Measurements from ENCODE around the gene VWA5B1.

Gene VWA5B1

GRCh38 chr1:20350421-20350820, 59.7 kb downstream of the VWA5B1 start:
- DNase-seq = no peak

DNA sequence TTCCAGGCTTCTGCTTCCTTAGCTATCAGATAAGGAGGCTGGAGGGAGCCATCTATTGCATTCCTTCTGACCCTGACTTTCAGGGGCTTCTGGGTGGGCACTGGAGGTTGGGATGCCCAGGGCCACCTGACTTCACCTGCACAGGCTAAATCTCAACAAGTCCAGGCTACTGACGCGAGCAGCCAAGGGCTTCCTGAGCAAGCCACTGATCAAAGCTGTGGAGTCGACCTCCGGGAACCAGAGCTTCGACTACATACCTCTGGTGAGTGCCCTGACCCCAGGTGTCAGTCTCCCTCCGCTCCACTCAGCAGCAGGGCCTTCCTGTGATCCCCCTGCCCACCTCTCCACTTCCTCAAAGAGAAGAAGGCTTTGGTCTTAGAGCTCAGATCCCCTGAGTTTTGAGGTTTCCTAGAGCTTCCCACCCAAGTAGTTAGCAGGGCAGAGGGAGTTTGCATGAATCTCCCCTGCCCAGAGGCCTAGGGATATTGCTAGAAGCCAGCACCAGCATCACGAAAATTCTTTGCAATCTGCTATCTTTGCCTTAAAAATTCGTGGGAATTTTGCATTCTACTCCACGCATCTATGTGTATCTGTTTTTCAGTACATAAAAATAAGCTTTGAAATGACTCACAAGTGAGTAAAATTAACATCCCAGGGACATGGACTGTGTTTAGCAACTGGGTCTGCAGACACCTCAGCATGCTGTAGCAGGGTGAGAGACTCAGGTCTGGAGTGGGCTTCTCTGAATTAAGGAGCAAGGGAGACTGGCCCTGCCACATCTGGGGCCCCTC, 61.4 kb downstream of the VWA5B1 start:
- no peak for DNase-seq

GRCh38 chr1:20353836-20354235, 63.2 kb downstream of the VWA5B1 start:
- DNase-seq = no peak

GRCh38 chr1:20354610-20355009, 63.9 kb downstream of the VWA5B1 start:
- DNase-seq = no peak

GRCh38 chr1:20355101-20355827, 64.6 kb downstream of the VWA5B1 start:
- DNase-seq = no peak

- DNase-seq = no peak
These were observed 65.4 kb downstream of the VWA5B1 start for GRCh38 chr1:20355828-20356735.

DNA sequence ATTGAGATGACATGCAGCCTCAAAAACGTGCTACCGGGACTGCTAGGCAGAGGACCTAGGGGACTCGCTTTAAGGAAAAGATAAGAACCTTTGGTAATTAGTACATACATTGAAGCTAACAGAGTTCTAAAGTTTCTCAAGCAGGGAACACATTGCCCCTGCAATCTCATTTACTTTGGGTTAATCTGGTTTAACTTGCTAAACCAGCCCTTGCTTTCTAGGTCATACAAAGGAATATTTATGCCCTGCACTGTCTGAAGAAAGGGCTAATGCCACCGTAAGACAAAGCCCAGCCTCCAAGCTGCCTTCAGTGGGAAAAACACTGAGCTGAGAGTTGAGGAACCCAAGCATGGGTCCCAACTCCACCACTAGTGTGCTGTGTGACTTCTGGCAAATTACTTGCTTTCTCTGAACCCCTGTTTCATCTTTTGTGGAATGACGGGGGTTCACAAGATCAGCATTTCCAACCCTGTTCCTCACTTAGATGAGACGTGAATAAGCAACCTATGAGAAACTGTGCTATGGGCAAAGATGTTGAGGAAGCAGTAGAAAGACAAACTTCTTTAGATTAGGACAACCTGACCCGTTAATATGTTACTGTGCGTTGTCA, 66.3 kb downstream of the VWA5B1 start:
- DNase-seq = no peak

- no peak for DNase-seq
These were observed 67.1 kb downstream of the VWA5B1 start for GRCh38 chr1:20357796-20358195.

DNA sequence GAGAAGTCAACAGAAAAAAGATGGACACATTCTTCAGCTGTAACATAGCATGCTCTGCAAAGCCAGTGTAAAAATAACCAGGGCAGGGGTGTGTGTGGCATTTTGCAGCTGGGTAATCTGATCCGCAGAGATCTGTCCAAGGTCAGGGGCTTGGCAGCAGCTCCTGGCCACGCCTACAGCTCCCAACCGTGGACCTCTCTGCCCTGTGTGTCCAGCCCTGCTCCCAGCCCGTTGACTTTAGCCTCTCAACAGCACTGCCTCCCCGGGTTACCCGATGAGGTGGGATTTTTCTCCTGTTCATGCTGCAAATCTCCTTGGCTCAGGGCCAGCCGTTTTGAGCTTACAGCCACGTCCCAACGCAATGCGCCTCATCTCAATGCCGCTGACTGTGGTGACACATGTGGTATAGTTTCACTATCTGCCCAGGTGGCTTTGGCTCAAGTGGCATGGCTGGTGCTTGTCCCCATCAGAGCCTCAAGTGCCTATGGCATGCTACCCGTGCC, 68.1 kb downstream of the VWA5B1 start:
- DNase-seq = no peak

DNA sequence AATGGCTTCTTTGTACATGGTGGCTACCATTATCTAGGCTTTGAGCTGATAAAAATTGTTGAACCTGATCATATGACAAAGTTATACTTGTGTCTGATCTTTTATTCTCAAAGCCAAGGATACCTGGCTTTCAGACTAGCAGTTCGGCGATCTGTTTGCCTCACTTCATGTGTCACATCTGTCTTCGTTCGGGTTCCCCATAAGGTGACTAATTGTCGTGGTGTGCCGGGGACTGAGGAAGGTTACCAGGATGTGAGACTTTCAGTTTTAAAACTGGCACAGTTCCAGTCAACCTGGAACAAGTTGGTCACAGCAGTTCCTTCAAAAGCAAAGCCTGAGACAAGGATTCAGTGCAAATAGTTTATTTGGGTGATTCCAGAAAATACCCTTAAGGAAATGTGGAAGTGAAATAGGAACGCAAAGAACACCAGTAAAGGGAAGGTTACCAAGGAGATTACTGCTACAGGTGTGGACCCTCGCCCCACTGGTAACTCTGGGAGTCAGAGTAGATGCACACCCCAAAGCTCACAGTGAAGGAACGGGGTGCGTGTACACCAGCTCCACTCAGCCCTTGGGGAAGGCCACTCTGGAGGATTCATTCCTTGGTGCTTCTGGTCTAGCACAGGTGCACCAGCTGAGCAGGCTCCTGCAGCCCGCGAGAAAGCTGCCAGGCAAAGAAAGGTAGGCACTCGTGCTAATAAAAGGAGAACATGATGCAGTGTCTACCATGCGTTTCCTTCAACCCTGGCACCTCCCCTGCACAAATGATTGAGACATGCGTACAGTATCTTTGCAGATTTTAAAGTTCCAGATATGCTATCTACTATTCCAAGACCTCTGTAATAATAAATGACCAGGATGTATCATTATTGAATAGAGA, 69.0 kb downstream of the VWA5B1 start:
- no peak for DNase-seq

GRCh38 chr1:20361401-20361800, 70.7 kb downstream of the VWA5B1 start:
- DNase-seq = no peak

DNA sequence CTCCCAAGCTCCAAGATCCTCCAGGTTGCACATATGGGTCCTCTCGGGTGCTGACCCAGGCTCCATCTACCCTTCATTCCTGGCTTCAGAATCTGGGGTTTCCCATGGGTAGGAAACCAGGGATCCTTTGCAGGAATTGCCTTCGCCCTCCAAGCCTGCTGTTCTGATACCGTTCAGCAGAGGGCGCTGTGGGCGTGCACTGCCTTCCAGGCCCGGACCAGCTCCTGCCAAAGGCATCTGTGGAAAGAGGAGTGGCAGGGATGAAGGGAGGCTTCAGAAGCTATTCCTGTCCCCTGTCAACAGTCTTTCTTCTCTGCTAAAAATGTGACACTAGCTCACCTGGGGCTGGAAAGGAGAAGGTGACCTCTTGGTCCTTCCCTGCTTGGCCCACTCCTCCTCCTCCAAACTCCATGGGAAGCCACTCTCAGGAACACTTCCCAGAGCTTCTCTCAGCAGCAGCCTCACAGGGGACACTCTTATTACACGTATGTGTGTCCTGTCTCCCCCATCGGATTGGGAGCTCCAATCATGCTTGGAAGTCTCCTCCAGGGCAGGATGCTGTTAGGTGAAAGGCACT, 71.2 kb downstream of the VWA5B1 start:
- no peak for DNase-seq

- no peak for DNase-seq
These were observed 72.2 kb downstream of the VWA5B1 start for GRCh38 chr1:20362856-20363255.

- no peak for DNase-seq
These were observed 74.9 kb downstream of the VWA5B1 start for GRCh38 chr1:20365421-20366055.

DNA sequence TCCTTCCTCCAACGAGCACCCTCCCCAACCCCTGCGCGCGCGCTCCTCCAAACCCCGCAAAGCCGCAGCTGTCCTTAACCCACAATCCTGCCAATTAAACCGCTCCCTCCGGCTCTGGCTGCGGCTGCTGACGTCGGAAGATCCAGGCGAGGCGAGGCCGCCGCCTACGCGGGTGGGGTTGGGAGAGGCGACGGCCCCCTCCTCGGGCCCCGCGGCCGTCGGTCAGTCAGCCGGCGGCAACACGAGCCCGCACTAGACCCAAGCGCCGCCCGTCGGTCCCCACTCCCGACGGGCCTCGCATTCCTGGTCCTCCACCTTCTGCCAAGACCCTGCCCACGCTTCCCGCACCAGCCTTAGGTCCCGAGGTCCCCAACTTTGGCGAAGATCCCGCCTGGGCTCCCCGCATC, 75.4 kb downstream of the VWA5B1 start:
- DNase-seq = no peak

GRCh38 chr1:20366463-20367115, 75.9 kb downstream of the VWA5B1 start:
- DNase-seq = no peak

DNA sequence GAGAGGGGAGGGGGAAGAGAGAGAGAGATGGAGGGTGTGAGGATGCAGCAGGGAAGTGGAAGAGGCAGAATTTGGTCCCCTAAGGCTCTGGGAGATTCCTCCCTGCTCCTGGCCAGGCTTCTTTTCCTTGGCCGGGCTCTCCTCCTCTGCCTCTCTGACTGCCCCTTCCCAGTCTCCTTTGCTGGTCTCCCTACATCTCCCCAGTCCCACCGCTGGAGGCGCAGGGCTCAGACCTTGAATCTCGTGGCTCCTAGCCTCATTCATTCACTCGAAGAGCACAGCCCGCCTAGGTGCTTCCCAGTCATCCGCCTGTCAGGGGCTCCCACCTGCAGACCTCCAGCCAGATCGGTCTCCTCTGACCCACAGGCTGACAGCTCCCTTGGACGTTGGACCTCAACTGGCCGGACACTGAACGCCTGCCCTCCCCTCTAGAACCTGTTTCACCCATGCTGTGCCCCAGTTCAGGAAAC, 76.5 kb downstream of the VWA5B1 start:
- DNase-seq = no peak

DNA sequence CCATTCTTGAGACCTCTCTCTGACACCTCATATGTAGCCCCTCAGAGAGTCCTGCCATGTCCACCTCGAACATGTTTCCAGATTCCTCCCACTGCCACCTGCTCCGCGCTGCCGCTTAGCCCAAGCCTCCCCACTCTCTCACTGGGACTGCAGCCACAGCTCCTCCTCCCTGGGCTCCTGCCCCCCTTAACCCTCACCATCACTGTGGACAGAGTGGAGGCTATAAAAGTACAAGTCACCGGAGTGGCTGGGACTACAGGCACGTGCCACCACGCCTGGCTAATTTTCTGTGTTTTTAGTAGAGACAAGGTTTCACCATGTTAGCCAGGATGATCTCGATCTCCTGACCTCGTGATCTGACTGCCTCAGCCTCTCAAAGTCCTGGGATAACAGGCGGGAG, 77.0 kb downstream of the VWA5B1 start:
- DNase-seq = no peak

DNA sequence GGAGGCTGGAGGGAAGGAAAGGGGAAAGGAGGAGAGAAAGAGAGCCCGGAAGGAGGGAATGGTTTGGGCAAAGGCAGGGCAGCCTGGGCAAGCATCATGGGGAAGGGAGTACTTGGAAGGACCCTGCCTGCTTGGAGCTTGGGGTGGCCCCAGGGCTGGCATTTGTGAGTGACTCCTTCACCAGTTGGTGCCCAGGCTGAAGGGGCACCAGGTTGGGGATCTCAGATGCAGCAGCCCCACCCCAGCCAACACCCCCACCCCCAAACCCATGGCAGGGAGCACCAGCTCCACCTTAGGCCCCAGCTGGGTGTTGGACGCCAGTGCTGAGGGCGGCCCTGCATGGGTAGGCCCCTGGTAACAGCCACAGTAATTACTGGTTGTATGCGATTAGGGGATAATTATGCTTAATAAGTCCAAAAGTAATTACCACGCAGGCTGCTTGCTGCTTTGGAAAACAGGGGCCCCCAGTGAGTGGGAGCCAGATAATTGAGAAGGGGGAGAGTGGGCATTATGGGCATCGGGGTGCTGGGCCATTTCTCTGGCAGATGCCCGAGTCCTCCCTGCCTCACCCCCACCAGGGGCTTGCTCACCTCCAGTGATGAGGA, 78.3 kb downstream of the VWA5B1 start:
- no peak for DNase-seq

DNA sequence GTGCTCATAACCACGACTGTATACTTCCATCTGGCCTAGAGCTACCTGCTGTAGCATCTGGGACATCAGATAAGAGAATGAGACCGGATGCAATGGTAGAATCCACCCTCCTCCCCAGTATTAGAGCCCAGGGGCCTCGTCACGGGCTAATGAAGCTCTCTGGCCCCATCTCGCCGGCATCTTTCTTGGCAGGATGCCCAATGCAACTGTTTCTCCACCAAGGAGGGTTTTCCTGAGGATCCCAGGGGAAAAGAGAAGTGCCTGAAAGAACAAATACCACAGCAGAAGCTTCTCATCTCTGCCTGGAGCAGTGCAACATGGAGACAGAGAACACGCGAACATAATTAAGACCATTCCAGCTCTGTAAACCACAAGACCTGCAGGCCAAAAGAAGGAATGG, 80.0 kb downstream of the VWA5B1 start:
- DNase-seq = no peak

Data from NCI-H774 (cell line).